Activated CD8-positive, alpha-beta memory T cell treated with anti-CD3 and anti-CD28 coated beads for 24 hours (primary cell): ENCODE results near the gene ARL4D.
"Not testable (repeated sequence)": the region's sequence is repeated elsewhere in the genome, so short reads cannot be mapped to it uniquely, and the experiment has no call there.

Experiments
- DNase-seq: peaks from one replicate; pipeline ENCODE4 v3.0.0-alpha.2; 2020

Gene ARL4D, protein sequence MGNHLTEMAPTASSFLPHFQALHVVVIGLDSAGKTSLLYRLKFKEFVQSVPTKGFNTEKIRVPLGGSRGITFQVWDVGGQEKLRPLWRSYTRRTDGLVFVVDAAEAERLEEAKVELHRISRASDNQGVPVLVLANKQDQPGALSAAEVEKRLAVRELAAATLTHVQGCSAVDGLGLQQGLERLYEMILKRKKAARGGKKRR

GRCh38 chr17:43398724-43399595 is at the start of gene ARL4D:
TSS of gene ARL4D (plus strand) at chr17:43398993. CDS start at chr17:43399733, 740 bp downstream.
- DNase-seq = peak; percentile 92

DNA sequence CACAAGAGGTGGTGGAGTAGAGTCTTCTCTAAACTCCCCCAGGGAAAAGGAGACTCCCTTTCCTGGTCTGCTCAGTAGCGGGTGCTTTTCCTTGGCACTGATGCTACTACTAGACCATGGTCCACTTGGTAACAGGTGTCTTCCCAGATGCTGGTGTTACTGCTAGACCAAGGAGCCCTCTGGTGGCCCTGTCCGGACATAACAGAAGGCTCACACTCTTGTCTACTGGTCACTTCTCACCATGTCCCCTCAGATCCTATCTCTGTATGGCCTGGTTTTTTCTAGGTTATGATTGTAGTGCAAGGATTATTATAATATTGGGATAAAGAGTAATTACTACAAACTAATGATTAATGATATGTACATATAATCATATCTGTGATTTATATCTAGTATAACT is 49.7 kb upstream of the ARL4D start:
- no peak for DNase-seq

- DNase-seq = no peak
These were observed 47.9 kb upstream of the ARL4D start for GRCh38 chr17:43350888-43351361.

DNA sequence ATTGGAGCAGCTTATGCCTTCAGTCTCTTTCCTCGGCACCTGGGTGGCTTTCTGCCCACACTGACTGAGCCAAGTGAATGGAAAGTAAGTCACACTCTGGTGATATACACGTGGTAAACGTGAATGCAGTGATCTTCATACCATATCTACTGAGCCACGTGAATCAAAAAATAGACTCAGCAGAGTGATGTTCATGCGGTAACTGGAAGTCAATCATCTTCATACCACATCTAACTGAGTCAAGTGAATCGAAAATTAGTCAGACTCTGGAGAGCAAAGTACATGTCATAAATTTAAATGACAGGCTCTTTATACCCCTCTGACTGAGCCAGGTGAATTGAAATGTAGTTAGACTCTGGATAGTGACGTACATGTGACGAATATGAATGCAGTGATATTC is 47.1 kb upstream of the ARL4D start:
- DNase-seq = no peak

- DNase-seq = no peak
These were observed 46.0 kb upstream of the ARL4D start for GRCh38 chr17:43352579-43353331.

- no peak for DNase-seq
These were observed 45.4 kb upstream of the ARL4D start for GRCh38 chr17:43353393-43353792.

GRCh38 chr17:43354371-43354770 is 44.4 kb upstream of the ARL4D start:
- no peak for DNase-seq

DNA sequence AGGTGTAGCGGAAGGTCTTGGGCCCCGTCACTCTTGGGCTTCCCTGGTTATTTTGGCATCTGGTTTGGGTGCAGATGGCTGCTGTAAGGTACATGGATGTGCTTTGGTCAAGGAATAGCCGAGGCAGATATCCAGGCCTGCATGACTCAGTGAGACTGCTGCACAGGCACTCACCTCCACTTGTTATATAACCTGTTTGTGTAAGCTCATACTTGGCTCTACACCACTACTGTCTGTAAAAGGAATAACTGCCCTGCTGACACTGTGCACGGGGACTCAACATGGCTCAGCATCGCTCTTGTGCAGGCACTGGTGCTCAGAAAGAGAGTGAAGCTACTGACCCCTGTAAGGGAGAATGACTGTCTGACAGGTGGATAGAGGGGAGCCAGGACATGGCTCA is 42.3 kb upstream of the ARL4D start:
- DNase-seq = no peak

GRCh38 chr17:43356999-43357398 is 41.8 kb upstream of the ARL4D start:
- DNase-seq = no peak

- peak; percentile 64 for DNase-seq
These were observed 39.2 kb upstream of the ARL4D start for GRCh38 chr17:43359469-43360110.

- peak; percentile 78 for DNase-seq
These were observed 38.4 kb upstream of the ARL4D start for GRCh38 chr17:43360376-43360738.

DNA sequence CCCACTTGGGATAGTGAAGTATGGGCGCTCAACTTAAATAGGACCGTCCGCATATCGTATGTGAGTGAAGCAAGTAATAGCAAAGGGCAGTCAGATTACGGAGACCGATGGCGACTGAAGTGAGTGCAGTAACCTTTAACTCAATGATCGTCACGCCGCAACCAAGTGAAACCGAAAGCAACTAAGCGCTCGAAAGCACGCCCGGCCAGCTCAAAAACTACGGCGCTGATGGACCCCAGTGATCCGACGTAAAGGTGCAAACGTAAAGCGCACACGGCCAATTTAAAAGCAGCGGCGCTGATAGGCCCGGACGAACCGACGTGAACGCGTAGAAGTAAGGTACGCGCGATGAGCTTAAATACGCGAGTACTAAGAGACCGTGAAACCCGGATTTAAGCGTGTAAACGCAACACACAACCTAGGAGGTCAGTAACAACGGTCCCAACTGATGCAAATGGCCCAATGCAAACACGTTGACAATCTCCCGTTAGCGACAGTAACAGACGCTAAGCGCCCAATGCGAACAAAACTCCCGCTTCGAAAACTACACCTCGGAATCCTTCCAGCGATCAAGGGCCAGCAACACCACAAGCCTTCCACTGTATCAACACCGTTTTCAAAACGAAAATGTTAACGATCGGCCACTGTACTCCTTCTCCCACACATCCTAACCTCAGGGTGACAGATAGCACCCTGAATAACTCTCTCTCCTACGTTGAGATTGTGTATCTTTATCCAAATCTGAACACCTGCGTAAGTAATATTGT is 37.9 kb upstream of the ARL4D start:
- peak; percentile 95 for DNase-seq

DNA sequence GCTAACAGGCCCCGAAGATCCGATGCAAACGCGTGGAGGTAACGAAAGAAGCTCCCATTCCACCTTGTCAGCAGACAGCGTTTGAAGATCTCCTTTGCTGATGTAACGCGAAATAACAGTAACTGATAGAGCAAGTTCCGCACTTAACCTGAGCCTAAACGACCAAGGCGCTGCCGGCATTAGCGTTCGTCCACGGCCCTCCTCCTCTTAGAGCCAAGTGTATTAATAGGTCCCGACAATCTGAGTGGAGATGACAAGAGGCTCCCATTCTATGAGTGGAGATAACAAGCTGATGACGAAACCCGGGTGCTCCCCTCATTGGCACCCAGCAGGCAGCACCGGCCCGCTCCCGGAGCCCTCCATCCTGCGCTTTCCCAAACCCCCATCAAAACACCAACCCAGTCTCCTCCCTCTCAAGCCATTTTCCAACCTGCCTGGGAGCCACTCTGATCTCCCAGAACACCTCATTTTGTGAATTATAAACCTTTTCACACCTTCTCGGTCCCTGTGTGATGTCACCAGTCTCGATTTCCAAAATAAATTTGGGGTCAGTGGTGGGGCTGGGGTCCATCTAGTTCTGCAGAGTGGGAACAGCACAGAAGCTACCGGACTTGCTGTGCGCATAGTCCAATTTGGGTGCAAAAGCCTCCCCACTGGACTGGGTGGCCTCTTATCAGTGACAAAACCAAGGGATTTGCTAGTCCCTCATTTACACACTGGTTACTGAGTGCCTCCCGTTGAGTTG is 35.4 kb upstream of the ARL4D start:
- DNase-seq = no peak

DNA sequence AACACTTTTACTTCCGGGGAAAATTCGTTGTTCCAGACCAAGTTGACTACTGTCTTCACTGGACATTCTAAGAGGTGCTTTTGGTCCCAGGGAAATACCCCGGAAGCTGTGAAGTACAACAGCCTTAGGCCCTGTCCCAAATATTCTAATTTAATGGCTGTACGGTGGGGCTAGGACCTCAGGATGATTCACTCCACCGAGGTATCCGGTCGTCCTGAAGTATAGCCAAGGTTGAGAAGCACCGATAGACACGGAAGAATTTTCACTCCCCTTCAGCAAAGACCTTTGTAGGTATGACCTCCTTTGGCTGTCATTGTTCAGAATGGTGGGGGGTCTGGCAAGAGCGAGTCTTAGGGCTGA is 34.9 kb upstream of the ARL4D start:
- DNase-seq = no peak

DNA sequence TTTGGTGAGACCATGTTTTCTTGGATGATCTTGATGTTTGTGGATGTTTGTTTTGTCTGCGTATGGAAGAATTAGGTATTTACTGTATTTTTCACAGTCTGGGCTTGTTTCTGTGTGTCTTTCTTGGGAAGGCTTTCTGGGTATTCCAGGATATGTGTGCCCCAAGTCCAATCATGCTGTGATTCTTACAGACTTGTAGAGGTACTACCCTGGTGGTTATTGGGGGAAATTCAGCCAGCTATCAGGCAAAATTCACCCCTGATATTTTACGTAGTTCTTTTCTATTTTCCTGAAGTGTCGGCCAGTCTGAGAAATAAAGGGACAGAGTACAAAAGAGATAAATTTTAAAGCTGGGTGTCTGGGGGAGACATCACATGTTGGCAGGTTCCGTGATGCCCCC is 33.4 kb upstream of the ARL4D start:
- no peak for DNase-seq

GRCh38 chr17:43365921-43366320 is 32.9 kb upstream of the ARL4D start:
- not testable (repeated sequence) for DNase-seq

DNA sequence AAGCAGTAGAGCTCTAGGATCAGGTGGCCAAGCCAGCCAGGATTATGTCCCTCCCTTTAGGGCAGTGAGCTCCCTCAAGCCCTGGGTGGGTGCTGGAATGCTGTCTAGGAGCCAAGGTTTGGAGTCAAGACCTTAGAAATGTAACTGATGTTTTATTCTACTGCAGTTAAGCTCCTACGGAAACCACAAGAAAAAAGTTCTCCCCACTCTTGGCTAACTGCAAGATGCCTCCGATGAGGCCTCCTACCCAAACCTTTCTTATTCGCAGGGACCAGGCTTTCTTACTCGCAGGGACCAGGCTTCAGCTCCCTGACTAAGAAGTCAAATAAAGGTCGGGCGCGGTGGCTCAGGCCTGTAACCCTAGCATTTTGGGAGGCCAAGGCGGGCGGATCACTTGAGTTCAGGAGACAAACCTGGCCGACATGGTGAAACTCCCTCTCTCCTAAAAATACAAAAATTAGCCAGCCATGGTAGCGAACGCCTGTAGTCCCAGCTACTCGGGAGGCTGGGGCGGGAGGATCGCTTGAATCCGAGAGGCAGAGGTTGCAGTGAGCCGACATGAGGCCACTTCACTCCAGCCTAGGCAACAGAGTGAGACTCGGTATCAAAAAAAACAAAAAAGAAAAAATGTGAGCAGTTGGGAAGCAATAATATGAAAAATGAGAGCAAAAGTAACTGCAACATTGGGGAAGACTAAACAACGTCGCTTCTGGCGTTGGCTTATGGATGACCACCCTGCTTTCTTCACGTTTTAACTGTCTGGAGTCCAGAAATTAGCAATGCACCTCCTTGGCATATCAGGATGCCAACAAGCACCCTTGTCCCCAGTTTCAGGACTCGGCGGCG is 31.7 kb upstream of the ARL4D start:
- peak; percentile 68 for DNase-seq

GRCh38 chr17:43367737-43368242 is 31.0 kb upstream of the ARL4D start:
- DNase-seq = no peak

GRCh38 chr17:43368740-43369506 is 29.9 kb upstream of the ARL4D start:
- peak; percentile 87 for DNase-seq

- DNase-seq = no peak
These were observed 28.8 kb upstream of the ARL4D start for GRCh38 chr17:43369986-43370385.
